ELR (cell line): Measurements from ENCODE around the gene APOBEC3A.
"Not testable (repeated sequence)": the region's sequence is repeated elsewhere in the genome, so short reads cannot be mapped to it uniquely, and the experiment has no call there.

Source experiments
- DNase-seq: peaks from one replicate; pipeline ENCODE4 v3.0.0-alpha.2; 2015; ENCODE audit warnings: low read depth

Gene APOBEC3A

GRCh38 chr22:38943201-38943600 is 14.2 kb upstream of the APOBEC3A start:
- no peak for DNase-seq

DNA sequence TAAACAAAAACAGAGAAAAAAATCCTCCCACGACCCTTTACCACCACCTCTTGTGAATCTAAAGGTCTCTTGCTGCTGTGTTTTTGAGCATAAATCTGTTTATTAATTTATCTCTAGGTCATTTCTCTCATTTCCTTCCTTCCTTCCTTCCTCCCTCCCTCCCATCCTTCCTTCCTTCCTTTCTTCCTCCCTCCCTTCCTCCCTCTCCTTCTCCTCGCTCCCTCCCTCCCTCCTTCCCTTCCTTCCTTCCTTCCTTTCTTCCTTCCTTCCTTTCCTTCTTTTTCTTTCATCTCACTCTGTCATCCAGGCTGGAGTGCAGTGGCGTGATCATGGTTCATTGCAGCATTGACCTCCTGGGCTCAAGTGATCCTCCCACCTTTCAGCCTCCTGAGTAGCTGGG is 13.5 kb upstream of the APOBEC3A start:
- DNase-seq, result no peak

DNA sequence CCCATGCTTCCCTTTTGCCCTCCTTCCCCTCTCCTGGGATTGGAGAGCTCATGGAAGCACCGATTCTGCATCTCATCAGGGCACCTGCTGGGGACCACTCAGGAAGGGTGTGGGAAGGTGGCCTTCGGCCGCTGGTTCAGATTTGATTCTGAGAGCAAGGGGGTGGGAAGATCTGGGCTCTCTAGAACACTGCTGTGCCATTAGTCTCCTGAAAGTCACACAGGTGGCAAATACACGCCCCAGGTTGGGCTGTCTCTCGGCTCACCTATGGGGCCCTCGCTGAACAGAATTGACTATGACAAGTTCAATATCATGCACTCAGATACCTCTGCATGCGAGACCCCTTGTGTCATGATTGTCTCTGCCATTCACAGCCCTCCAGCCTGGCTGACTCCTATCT is 12.8 kb upstream of the APOBEC3A start:
- DNase-seq, result no peak

DNA sequence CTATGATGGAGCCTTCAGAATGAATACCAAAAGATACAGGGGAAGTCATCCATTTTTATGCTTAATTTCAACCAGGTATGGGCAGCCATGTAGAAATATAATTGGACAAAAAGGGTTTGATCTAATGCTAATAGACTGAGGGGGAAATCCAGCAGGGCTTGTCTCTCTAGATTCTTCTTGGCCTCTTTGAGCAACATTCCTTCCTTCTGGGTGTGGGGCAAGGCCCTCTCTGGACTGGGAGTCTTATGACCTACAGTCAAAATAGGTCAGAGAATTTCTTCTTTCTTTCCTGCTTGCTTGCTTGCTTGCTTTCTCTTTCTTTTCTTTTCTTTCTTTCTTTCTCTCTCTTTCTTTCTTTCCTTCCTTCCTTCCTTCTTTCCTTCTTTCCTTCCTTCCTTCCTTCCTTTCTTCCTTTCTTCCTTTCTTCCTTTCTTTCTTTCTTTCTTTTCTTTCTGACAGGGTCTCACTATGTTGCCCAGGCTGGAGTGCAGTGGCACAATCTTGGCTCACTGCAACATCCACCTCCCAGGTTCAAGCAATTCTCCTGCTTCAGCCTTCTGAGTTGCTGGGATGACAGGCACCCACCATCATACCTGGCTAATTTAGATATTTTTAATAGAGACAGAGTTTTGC is 11.6 kb upstream of the APOBEC3A start:
- DNase-seq, result not testable (repeated sequence)

DNA sequence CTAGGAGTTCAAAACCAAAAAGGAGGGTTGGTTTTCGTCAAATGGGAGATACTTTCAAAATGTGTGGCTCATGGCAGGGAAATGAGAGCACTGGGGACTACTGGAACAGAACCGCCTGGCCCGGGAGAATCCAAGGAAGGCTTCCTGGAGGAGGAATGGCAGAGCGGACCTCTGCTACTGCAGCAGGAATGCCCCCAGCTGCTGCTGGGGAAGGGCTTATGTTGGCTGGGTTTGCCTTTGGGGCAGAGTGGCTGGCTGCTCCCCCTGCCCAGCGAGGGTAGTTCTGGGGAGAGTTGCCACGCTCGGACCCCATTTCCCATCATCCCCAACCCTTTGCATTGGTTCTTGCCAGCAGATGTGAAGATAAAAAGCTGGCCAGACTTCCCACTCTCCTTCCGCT is 10.6 kb upstream of the APOBEC3A start:
- DNase-seq, result no peak

DNA sequence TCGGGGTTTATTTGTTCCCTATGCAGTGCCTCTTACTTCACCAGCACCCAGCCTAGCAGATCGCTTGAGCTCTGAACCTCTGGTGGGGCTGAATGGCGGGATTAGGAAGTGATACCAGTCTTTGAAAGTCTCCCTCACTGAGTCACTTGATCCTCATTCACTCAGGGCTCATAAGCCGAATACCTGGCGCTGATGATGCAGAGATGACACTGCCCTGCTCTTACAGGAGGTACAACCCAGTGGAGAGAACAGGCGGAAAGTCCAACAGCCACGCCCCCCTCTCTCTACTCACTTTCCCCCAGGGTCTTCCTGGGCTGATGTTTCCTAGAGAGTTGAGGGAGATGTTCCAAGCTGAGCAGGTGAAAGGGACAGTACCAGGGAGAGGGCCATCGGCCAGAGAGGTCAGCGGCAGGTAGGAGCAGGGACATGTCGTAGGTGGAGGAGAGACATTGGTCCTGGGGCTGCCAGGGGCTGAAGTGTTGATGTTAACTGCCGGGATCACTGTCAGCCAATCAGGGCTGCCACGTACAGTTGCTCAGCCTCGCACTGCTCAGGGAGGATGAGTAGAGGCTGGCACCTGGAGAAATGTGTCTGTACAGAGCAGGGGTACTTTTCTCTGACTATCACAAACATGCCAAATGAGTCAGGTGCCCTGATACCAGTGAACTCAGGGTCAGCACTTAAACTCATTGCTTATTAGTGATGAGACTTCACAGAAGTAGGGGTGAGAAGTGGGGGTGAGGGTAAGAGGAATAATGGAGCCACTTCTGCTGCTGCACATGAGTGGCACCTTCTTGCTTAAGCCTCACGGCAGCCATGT is 9.9 kb upstream of the APOBEC3A start:
- no peak for DNase-seq

GRCh38 chr22:38948181-38948940 is 9.0 kb upstream of the APOBEC3A start:
- no peak for DNase-seq

DNA sequence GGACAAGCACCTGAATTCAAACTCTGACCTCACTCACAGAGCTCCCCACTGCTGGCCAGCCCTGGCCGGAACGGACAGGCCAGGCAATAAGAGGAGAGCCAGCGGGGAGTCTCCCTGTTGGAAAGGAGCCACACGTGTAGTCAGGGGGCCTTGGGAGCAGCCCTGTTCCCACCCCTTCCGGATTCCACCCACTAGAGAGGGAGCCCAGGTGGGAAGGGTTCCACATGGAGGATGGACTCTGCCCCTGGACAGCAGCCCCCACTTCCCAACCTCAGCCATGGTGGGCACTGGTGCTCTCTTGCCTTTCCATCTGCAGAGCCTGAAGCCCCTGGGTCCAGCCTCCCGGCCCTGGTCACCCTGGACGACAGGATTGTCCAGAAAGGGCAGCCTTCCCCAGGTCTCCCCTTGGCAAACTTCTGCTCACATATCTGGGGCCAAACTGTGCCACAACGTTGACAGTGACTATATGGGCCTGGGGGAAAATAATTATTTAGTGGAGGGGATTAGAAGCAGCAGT is 7.5 kb upstream of the APOBEC3A start:
- DNase-seq, result no peak

GRCh38 chr22:38950527-38951295 is 6.7 kb upstream of the APOBEC3A start:
- no peak for DNase-seq

GRCh38 chr22:38951734-38952133 is 5.7 kb upstream of the APOBEC3A start:
- no peak for DNase-seq

- DNase-seq, result no peak
Observed at GRCh38 chr22:38952281-38952993, 5.0 kb upstream of the APOBEC3A start.

GRCh38 chr22:38953091-38953490 is 4.3 kb upstream of the APOBEC3A start:
- no peak for DNase-seq

DNA sequence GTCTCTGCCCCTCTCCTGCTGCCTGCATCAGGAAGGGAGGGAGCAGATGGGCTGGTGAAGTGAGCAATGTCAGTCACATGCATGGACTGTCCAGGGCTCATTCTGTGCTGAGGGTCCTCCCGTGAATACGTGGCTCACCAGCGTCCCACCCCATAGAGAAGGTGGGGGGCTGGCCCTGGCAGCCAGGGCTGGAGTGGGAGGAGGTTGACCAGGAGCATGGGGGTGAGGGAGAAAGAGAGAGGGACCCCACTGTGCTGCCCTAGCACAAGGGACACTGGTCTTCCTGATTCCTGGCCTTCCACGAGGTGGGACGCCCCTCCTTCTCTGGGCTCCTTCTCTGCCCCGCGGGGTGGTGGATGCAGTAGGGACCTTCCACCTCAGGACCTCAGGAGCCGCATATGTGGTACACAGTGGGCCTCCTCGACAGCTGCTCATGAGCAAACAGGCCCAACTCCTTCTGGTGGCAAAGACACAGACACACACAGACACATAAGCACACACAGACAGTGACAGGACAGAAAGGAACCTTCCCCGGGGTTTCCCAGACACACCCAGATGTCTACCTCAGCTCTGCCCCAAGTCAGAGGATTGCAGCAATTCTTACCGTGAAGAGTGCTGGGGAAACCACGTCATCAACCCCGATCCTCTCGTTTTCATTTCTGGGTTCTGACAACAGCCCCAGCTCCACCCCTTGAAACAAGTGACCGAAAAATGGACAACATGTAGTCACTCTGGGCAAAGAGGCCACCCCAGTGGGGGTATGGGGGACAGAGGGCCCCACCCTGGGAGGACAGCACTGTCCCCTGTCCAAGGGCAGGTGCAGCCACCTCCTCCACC is 3.6 kb upstream of the APOBEC3A start:
- DNase-seq, result peak; percentile 22

GRCh38 chr22:38954414-38955043 is 2.9 kb upstream of the APOBEC3A start:
- no peak for DNase-seq

- no peak for DNase-seq
Observed at GRCh38 chr22:38955250-38955905, 2.0 kb upstream of the APOBEC3A start.

DNA sequence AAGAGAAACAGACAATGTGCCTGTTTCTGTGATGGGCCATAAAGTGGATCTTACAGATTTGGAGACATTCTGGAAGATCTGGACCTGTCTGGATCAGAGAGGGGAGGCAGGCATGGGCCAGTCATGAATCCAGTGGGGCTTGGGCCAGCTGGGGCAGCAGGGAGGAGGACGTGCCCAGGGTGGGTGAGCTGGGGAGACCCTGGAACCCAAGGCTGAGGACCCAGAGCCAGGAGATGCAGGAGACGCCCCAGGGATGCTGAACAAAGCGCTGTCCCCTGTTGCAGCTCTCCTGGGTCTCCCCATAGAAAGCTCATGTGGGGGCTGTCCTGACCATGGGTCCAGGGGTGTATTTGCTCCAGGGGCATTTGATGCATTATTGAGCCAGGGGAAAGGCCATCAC is 1.5 kb upstream of the APOBEC3A start:
- DNase-seq, result no peak

- no peak for DNase-seq
Observed at GRCh38 chr22:38956551-38956950, 858 bp upstream of the APOBEC3A start.

GRCh38 chr22:38957808-38958650 is 620 bp downstream of the APOBEC3A start:
- DNase-seq, result no peak

DNA sequence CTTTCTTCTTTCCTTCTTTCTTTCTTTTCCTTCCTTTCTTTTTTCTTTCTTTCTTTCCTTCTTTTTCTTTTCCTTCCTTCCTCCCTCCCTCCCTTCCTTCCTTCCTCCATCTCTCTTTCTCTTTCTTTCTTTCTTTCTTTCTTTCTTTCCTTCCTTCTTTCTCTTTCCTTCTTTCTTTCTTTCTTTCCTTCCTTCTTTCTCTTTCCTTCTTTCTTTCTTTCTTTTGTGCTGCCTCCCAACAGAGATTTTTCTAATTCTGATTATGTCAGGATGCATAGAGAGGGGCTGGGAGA is 1.2 kb downstream of the APOBEC3A start:
- not testable (repeated sequence) for DNase-seq
